ENCODE measurements around the gene UXS1. TPM values are rescaled to one million over a fixed set of nuclear protein-coding genes. Genes with fewer than 3 reads are reported as not detected.
A peak's percentile ranks its signal among the peaks of the same experiment; 100 is the strongest.

UXS1 gene
- total RNA-seq, 2 donors from 2014 or later, result 62.0 to 105 TPM

DNA sequence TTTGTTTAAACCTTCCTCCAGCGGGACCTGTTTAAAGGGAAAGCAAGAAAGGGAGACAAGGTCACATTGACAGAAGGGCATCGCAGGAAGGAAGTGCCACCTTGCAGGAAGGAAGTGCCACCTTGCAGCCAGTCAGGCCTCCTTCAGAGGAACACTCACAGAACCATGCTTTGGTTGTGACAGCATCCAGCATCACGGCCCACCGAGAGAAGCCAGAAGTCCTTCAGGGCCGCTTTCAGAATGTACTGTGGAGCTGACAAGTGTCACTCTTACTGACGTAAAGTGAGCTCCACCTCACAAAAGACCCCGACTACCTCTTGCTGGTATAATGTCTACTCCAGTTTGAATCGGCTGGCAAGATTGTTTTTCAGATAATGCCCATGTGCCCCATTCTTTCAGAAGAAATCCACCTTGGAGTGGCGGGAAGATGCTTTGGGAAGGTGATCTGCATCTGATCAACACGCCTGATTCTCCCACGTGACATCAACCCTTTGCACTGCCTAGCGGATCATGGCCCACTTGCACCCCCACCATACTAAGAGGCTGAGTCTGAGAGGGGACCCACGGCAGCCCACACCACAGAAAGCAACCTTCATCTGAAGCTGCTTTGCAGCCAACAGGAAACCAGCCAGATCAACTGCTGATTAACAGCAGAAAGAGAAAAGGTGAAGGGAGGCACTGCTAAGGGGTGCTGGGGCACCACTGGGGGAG is 99.8 kb downstream of the UXS1 start:
- Mint-ChIP-seq H3K9me3 (no peaks in the 10 kb centered on the region), H3K27me3 (no peaks in the 10 kb centered on the region), H3K4me1 (peaks cover 31% of the 10 kb centered on the region), H3K4me3 (peak overlapping the region; percentile 73), H3K36me3 (ENCODE audit: low read depth) (peaks cover 49% of the 10 kb centered on the region), H3K27ac (peak overlapping the region; percentile 94)
- peak; percentile 19 for ATAC-seq (replicated peaks)

DNA sequence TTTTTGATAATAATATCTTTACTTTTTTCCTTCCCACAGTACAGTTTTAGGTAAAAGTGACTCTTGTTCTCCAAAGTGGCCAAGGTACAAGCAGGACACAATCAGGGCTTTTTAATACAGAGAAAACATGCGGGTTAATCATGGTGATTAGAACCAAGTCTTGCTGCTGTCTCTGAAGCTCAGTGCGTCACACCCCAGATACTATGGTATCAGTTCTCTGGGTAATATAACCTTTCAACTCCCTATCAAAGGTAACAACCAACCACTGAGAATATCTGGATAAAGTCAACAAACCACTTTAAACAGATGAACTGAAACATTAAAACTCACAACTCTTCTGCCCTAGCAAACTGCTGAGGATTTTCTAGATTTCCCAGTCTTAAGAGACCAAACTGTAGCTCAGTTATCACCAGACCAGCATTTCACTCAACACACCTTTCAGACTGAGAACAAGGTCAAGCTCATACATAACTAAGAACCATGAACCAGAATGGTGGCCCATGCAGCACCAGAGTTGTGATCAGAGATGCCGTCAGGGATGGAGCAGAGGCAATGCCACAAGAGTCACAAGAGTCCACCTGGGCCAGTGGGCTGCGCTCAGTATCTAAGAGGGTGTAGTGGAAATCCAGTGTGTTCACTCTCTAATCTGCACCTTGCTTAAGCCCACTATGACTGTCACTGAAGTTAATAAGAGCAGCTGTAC is 103.0 kb downstream of the UXS1 start:
- no peaks in the 10 kb centered on the region for H3K27me3 Mint-ChIP-seq
- H3K36me3 Mint-ChIP-seq (ENCODE audit: low read depth), result peaks cover 30% of the 10 kb centered on the region
- H3K4me1 Mint-ChIP-seq, result peaks cover 48% of the 10 kb centered on the region
- no peak overlapping the region for H3K4me3 Mint-ChIP-seq
- ATAC-seq (replicated peaks), result no peak
- peak overlapping the region; percentile 15 for H3K27ac Mint-ChIP-seq
- peaks cover 3% of the 10 kb centered on the region for H3K9me3 Mint-ChIP-seq

DNA sequence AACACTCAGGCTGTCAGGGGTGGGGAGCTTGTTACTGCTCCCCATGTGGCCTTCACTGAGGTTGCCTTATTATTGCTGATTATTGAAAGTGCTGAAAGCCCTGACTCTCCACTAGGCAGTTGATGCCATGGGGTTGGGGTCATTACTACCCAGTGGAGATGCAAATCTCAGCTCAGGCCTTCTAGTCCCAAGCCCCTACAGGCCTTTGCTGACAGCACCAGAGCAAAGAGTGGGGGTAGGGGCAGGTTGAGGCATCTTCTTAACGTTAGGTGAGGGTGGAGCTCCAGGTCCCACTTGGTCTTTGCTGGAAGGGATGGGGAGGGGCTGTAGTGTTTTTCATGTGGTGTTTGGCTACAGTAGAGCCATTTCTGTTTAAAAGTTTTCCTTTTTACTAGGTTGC is 104.5 kb downstream of the UXS1 start:
- Mint-ChIP-seq H3K4me3 (peak overlapping the region; percentile 34), H3K36me3 (ENCODE audit: low read depth) (peaks cover 21% of the 10 kb centered on the region), H3K27ac (peak overlapping the region; percentile 69), H3K9me3 (peaks cover 3% of the 10 kb centered on the region), H3K27me3 (no peaks in the 10 kb centered on the region), H3K4me1 (peaks cover 48% of the 10 kb centered on the region)
- no peak for ATAC-seq (replicated peaks)

DNA sequence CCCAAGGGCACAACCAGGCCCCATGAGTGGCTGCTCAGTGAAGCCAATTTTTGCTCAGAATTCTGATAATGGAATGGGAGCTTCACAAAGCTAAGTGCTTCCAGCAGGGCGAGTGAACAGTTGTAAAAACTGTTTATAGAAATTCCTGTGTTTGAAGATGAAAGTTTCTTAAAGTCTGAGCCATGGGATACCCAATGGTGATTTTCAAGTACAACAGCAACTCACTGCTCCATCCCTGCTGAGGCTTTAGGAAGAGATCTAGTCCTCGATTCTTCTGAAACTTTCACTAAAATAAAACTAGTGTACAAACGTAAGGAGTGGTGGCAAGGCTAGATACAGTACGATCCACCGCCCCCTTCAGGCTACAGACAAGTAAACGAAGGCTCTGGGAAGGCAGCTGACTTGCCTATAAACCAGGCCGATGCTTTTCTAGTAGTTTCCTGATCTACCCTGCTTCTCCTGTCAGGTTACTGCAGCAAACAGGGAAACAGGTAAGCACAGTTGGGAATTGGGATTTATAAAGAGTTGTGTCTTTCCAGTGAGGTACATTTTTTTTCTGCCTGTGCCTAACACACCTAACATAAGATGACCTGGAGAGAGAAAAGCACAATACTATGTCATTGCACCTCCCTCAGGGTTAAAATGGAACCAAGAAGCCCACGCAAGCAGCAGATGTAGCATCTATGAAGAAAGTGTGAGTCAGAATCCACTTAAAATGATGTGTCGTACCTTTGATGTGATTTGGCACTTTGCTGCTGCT is 108.7 kb downstream of the UXS1 start:
- Mint-ChIP-seq H3K9me3 (peaks cover 3% of the 10 kb centered on the region), H3K4me3 (peak overlapping the region; percentile 80), H3K4me1 (peaks cover 31% of the 10 kb centered on the region), H3K27me3 (no peaks in the 10 kb centered on the region), H3K36me3 (ENCODE audit: low read depth) (no peaks in the 10 kb centered on the region), H3K27ac (peak overlapping the region; percentile 86)
- peak; percentile 99 for ATAC-seq (replicated peaks)

DNA sequence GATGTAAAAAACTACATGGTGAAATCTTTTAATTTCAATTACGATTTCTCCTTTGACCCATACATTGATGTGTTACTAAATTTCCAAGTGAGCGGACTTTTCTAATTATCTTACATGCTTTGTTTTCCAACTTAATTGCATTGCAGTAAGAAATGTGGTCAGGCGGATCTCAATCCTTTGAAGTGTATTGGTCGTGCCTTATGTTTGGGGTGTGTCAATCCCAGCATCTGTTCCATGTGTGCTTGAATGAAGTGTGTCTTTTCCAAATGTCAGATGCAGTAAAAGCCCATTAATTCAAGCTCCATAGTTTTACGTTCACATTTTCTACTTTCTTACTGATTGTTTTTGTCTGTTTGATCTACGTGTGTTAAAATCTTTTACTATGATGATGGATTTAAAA is 113.1 kb downstream of the UXS1 start:
- H3K27me3 Mint-ChIP-seq, result no peaks in the 10 kb centered on the region
- no peak for ATAC-seq (replicated peaks)
- H3K27ac Mint-ChIP-seq, result no peak overlapping the region
- H3K36me3 Mint-ChIP-seq (ENCODE audit: low read depth), result no peaks in the 10 kb centered on the region
- H3K4me1 Mint-ChIP-seq, result peaks cover 12% of the 10 kb centered on the region
- H3K9me3 Mint-ChIP-seq, result no peaks in the 10 kb centered on the region
- H3K4me3 Mint-ChIP-seq, result no peak overlapping the region

DNA sequence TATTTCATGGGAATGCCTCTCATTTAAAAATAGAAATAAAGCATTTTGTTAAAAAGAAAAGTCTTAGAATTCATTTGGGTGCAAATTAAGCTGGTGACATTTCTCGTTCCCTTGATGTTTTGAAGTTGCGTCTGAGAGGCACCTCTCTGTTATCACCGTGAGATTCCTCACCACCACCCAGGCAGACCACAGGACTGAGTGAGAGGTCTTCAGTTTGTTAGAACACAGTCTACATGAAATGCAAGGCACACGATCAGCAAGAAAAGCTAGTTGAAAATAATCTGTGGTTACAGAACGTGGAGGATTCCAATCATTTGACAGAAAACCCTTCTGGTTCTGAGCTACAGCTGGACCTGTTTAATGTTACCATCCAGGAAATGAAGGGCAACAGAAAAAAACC is 116.0 kb downstream of the UXS1 start:
- no peaks in the 10 kb centered on the region for H3K36me3 Mint-ChIP-seq (ENCODE audit: low read depth)
- no peak overlapping the region for H3K27ac Mint-ChIP-seq
- no peak for ATAC-seq (replicated peaks)
- no peak overlapping the region for H3K4me3 Mint-ChIP-seq
- no peaks in the 10 kb centered on the region for H3K27me3 Mint-ChIP-seq
- H3K4me1 Mint-ChIP-seq, result peaks cover 5% of the 10 kb centered on the region
- no peaks in the 10 kb centered on the region for H3K9me3 Mint-ChIP-seq

DNA sequence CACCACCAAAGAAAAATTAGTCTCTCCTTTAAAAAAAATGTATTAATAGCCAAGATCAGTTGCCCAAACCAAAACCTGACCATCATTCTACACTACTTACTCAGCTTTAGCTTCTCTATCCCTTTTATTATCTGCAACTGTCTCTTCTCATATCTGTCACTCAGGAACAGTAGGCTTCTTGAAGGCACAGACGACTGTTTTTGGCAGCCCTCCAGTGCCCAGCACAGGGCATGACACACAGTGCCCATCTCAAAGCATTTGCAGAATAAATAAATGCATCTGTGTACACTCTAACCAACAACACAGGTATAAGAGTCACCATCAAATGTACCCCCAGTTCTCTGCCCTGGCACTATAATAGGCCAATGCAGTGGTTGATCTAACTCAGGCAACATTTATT is 117.2 kb downstream of the UXS1 start:
- Mint-ChIP-seq H3K4me3 (no peak overlapping the region), H3K27me3 (no peaks in the 10 kb centered on the region), H3K27ac (no peak overlapping the region), H3K9me3 (no peaks in the 10 kb centered on the region), H3K36me3 (ENCODE audit: low read depth) (no peaks in the 10 kb centered on the region), H3K4me1 (peaks cover 5% of the 10 kb centered on the region)
- ATAC-seq (replicated peaks), result no peak

DNA sequence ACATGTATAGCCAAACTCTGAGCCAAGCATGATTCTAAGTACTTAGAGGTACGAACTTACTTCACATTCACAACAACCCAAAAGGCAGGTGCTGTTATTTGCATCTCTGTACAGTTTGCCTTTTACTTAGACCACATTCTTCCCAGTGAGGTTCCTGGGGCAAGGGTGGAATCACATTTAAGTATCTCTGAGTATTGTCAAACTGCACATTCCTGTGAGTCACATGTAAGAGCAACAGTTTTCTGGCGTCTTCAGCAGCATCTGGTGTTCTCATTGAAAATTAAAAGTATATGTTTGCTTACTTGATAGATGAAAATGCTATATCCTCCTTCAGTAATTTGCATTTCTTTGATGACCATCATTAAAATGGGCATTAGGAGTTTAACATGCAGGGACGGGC is 119.1 kb downstream of the UXS1 start:
- no peak for ATAC-seq (replicated peaks)
- Mint-ChIP-seq H3K27me3 (no peaks in the 10 kb centered on the region), H3K9me3 (no peaks in the 10 kb centered on the region), H3K4me3 (no peak overlapping the region), H3K36me3 (ENCODE audit: low read depth) (no peaks in the 10 kb centered on the region), H3K4me1 (peaks cover 5% of the 10 kb centered on the region), H3K27ac (no peak overlapping the region)

DNA sequence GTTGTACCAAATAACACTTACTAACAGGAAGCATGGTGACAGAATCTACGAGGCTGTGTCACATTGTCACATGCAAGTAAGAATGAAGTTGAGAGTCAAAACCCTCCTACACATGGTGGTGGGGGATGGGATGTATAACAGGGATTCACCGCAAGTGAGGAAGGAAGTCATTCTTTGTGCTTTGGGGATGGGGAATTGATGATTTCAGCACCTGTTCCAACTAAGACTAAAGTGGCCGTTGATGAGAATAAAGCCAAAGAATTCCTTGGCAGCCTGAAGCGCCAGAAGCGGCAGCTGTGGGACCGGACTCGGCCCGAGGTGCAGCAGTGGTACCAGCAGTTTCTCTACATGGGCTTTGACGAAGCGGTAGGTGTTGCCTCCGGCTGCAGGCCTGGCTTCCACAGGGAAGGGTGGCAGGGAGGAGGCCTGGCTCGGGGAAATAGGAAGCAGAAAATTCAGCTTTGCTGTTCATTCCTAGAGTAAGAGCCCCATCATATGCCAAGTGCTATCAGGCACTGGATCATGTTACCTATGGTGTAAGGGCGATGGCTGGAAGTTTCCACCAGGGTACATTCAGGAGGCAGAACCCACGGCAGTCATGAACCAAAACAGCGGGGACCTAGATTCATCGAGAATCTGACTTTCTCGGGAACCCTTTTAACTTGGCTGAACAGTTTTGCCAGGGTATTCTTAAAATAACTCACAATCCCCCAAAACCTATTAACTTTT is 120.3 kb downstream of the UXS1 start:
- no peak overlapping the region for H3K4me3 Mint-ChIP-seq
- H3K4me1 Mint-ChIP-seq, result peaks cover 5% of the 10 kb centered on the region
- H3K9me3 Mint-ChIP-seq, result no peaks in the 10 kb centered on the region
- no peaks in the 10 kb centered on the region for H3K27me3 Mint-ChIP-seq
- no peaks in the 10 kb centered on the region for H3K36me3 Mint-ChIP-seq (ENCODE audit: low read depth)
- no peak overlapping the region for H3K27ac Mint-ChIP-seq
- no peak for ATAC-seq (replicated peaks)

DNA sequence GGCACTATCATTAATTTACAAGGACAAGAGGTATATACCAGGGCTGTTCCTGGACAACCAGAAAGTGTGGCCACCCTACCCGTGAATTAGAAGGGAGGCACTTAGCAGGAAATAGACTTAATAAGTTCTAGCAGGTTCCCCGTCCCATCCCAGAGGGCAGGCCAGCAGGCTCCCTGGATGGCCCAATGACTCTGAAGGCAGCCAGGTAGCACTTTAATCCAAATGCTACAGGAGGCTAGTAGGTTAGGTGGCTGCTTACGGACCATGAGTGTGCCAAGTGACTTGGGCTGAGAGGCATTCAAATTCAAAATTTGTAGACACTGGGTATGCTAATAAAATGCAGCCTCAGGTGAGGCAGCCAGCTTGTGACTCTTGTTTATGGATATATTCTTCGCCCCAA is 123.9 kb downstream of the UXS1 start:
- H3K4me3 Mint-ChIP-seq, result no peak overlapping the region
- no peaks in the 10 kb centered on the region for H3K9me3 Mint-ChIP-seq
- peaks cover 5% of the 10 kb centered on the region for H3K4me1 Mint-ChIP-seq
- H3K27me3 Mint-ChIP-seq, result peaks cover 3% of the 10 kb centered on the region
- no peak overlapping the region for H3K27ac Mint-ChIP-seq
- H3K36me3 Mint-ChIP-seq (ENCODE audit: low read depth), result no peaks in the 10 kb centered on the region
- ATAC-seq (replicated peaks), result no peak

DNA sequence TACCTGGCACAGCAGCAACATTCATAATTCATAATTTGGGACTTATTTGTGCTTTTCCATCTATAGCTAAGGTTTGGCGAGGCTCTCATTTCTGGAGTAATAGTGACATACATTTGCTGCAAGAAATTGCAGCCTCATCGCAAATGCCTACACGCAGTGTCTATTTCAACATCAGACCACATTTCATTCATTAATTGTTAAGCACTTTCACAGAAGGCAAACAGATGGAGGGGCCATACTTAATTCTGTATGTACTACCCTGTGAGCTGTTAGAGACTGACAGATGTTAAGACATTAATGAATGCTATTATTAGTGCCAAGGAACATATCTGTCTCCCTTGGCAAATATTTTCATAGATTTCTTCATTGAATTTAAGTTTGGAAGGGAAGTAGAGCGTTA is 125.7 kb downstream of the UXS1 start:
- H3K27me3 Mint-ChIP-seq, result peaks cover 3% of the 10 kb centered on the region
- H3K4me3 Mint-ChIP-seq, result no peak overlapping the region
- ATAC-seq (replicated peaks), result no peak
- no peaks in the 10 kb centered on the region for H3K36me3 Mint-ChIP-seq (ENCODE audit: low read depth)
- no peaks in the 10 kb centered on the region for H3K9me3 Mint-ChIP-seq
- no peak overlapping the region for H3K27ac Mint-ChIP-seq
- peaks cover 5% of the 10 kb centered on the region for H3K4me1 Mint-ChIP-seq

DNA sequence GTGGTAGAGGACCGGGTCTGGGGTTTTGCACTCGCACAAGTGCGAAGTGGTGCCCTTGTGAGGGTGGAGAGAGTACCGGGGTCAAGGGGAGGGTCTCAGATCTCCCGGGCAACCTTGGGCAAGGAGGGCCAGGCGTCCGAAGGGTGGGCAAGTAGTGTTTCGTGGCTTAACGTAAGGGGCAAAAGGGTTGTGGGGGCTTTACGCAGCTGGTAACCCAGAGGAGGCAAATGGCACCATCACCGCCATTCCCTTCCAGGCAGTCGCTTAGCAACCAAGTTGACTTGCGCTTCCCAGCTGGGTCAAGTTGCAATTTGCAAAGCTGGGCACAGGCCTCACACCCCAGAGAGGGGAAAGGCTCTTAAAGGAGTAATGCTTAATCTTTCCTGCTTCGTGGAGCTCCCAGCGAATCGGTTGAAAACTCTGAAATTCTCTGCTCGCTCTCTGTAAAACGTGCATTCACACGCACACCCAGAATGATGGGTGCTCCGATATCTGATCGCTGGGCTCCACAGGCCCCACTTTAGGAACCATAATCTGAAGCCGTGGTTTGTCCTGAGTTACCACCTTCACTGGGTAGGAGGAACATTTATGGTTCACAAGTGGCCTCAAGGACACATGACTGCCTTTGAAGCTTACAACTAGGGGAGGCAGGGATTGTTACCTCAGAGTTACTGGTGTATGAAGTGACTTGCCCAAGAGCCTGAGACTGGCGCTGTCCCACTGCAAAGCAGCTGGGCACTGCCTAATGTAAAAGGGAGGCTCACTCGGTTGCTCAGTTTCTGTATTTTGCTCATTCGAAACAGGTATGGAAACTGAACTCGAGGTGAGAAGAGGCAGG is 127.9 kb downstream of the UXS1 start:
- peaks cover 3% of the 10 kb centered on the region for H3K27me3 Mint-ChIP-seq
- peak overlapping the region; percentile 66 for H3K4me3 Mint-ChIP-seq
- H3K4me1 Mint-ChIP-seq, result peaks cover 5% of the 10 kb centered on the region
- no peak for ATAC-seq (replicated peaks)
- no peaks in the 10 kb centered on the region for H3K36me3 Mint-ChIP-seq (ENCODE audit: low read depth)
- peak overlapping the region; percentile 14 for H3K27ac Mint-ChIP-seq
- H3K9me3 Mint-ChIP-seq, result no peaks in the 10 kb centered on the region

DNA sequence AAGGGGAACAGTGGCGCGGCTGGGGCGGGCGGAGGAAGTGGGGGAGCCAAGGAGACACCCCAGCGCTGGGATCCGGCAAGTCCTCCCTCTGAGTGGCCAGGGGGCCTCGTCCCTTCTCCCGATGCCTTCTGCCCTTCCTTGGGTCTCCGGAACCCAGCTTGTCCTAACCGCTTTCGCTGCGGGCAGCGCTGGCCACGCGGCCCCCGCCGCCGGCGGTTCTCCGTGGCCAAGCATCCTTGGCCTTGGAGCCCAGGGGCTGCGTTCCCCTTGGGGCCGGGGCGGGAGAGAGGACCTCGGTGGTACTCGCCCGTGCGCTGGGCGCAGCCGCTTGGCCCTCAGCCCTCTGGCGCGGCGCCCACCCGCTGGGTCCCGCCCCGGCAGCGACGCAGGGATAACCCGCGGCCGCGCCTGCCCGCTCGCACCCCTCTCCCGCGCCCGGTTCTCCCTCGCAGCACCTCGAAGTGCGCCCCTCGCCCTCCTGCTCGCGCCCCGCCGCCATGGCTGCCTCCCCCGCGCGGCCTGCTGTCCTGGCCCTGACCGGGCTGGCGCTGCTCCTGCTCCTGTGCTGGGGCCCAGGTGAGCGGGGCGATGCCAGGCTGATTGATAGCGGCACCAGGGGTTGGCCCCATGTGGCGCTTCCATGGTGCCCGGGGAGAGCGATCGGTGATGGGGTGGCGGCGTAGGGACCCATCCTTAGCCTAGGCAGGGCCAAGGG is 128.7 kb downstream of the UXS1 start:
- Mint-ChIP-seq H3K27me3 (peaks cover 3% of the 10 kb centered on the region), H3K27ac (no peak overlapping the region), H3K4me3 (peak overlapping the region; percentile 66), H3K4me1 (peaks cover 5% of the 10 kb centered on the region), H3K36me3 (ENCODE audit: low read depth) (no peaks in the 10 kb centered on the region), H3K9me3 (no peaks in the 10 kb centered on the region)
- ATAC-seq (replicated peaks), result peak; percentile 66
